Measurements from ENCODE around the gene BLZF1.
"Not testable (repeated sequence)": the region's sequence is repeated elsewhere in the genome, so short reads cannot be mapped to it uniquely, and the experiment has no call there.

The BLZF1 gene

GRCh38 chr1:169367686-169368405 is at the start of gene BLZF1, which contains the start of gene NME7:
TSS of gene BLZF1 (plus strand) at chr1:169368195. CDS start at chr1:169369523, 1,328 bp downstream.
TSS of gene NME7 (minus strand) at chr1:169367797. CDS start at chr1:169367710, 87 bp downstream.
- DNase-seq = peak; percentile 96

- DNase-seq = no peak
Measured at GRCh38 chr1:169318536-169319244, 49.3 kb upstream of the BLZF1 start.

GRCh38 chr1:169321539-169321938 is 46.5 kb upstream of the BLZF1 start:
- DNase-seq = no peak

GRCh38 chr1:169322138-169322537 is 45.9 kb upstream of the BLZF1 start:
- DNase-seq = no peak

- DNase-seq = no peak
Measured at GRCh38 chr1:169325117-169325516, 42.9 kb upstream of the BLZF1 start.

GRCh38 chr1:169326261-169326955 is 41.6 kb upstream of the BLZF1 start:
- no peak for DNase-seq

- no peak for DNase-seq
Measured at GRCh38 chr1:169326956-169327268, 41.1 kb upstream of the BLZF1 start.

- no peak for DNase-seq
Measured at GRCh38 chr1:169327875-169328274, 40.1 kb upstream of the BLZF1 start.

GRCh38 chr1:169329383-169329782 is 38.6 kb upstream of the BLZF1 start:
- no peak for DNase-seq

- no peak for DNase-seq
Measured at GRCh38 chr1:169330927-169331326, 37.1 kb upstream of the BLZF1 start.

GRCh38 chr1:169334727-169335126 is 33.3 kb upstream of the BLZF1 start:
- not testable (repeated sequence) for DNase-seq

- not testable (repeated sequence) for DNase-seq
Measured at GRCh38 chr1:169336947-169337715, 30.9 kb upstream of the BLZF1 start.

GRCh38 chr1:169338617-169339016 is 29.4 kb upstream of the BLZF1 start:
- no peak for DNase-seq

GRCh38 chr1:169339773-169340172 is 28.2 kb upstream of the BLZF1 start:
- no peak for DNase-seq

- DNase-seq = no peak
Measured at GRCh38 chr1:169340882-169341281, 27.1 kb upstream of the BLZF1 start.

- DNase-seq = not testable (repeated sequence)
Measured at GRCh38 chr1:169342096-169342495, 25.9 kb upstream of the BLZF1 start.

GRCh38 chr1:169345511-169345910 is 22.5 kb upstream of the BLZF1 start:
- no peak for DNase-seq

GRCh38 chr1:169346036-169346589 is 21.9 kb upstream of the BLZF1 start:
- DNase-seq = no peak

GRCh38 chr1:169347688-169348382 is 20.2 kb upstream of the BLZF1 start:
- DNase-seq = no peak

- DNase-seq = peak; percentile 23
Measured at GRCh38 chr1:169348383-169349036, 19.5 kb upstream of the BLZF1 start.

- no peak for DNase-seq
Measured at GRCh38 chr1:169360415-169360814, 7.6 kb upstream of the BLZF1 start.

GRCh38 chr1:169361281-169361680 is 6.7 kb upstream of the BLZF1 start:
- DNase-seq = no peak

All from DMS79 (cell line).